ENCODE measurements around the gene GRIA3. TPM values are rescaled to one million over a fixed set of nuclear protein-coding genes. Genes with fewer than 3 reads are reported as not detected.

The GRIA3 gene
- total and polyA plus RNA-seq, 9 donors = 1.2 to 11.2 (median 4.2) TPM

DNA sequence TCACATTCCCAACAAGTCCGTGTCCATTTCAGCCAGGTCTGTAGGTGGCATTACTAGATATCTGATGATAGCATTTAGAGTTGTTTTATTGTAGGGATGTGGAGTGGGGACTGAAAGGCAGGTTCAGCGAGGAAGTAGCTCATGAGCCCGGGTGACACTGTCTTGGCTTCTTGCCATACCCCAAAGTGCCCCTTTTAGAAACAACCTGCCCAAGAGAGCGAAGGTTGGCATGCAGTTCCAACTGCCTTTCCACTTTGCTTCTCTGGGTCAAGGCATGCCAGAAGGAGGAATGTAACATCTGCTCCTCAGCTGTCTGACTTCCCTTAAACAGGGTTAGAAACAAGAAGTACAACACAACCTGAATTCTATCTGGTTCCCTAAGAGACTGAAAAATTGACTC is 9.0 kb downstream of the GRIA3 start:
- WGBS, 3 donors = 65 to 68% (median 68%) methylated on average over 4 of the region's 4 CpGs
- H3K27ac ChIP-seq = no peak overlapping the region
- no peaks in the 10 kb centered on the region for H3K9me3 ChIP-seq
- no peak for TF ChIP-seq POLR2A (IDR thresholded peaks at IDR 0.05)
- TF ChIP-seq, protein P1, sequence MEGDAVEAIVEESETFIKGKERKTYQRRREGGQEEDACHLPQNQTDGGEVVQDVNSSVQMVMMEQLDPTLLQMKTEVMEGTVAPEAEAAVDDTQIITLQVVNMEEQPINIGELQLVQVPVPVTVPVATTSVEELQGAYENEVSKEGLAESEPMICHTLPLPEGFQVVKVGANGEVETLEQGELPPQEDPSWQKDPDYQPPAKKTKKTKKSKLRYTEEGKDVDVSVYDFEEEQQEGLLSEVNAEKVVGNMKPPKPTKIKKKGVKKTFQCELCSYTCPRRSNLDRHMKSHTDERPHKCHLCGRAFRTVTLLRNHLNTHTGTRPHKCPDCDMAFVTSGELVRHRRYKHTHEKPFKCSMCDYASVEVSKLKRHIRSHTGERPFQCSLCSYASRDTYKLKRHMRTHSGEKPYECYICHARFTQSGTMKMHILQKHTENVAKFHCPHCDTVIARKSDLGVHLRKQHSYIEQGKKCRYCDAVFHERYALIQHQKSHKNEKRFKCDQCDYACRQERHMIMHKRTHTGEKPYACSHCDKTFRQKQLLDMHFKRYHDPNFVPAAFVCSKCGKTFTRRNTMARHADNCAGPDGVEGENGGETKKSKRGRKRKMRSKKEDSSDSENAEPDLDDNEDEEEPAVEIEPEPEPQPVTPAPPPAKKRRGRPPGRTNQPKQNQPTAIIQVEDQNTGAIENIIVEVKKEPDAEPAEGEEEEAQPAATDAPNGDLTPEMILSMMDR (IDR thresholded peaks at IDR 0.05) = no peak
- no peak for TF ChIP-seq EP300 (IDR thresholded peaks at IDR 0.05)
- intact Hi-C loops (cut with DNase I) = no loop called here
- no peaks in the 10 kb centered on the region for H3K4me1 ChIP-seq (ENCODE audit: insufficient read depth)
- H3K27me3 ChIP-seq = no peaks in the 10 kb centered on the region
- no peak overlapping the region for H3K4me3 ChIP-seq
- no peaks in the 10 kb centered on the region for H3K36me3 ChIP-seq
- no peak for DNase-seq

DNA sequence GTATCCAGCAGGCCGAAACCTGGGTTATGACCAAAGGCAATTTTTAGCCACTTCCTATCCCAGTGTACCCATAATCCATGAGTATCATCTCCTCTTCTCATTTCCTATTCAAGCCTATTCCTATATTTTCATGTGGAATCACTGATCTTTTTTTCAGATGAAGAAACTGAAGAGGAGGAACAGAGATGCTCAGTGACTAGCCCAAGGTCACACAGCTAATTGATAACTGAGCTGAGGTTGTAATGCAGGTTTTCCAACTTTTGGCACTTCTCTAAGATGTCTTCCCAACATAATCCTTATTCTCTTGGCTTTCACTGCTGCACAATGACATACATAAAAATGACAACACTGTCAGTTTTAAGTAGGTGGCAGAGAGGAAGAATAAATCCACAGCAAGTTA is 15.3 kb downstream of the GRIA3 start:
- Histone ChIP-seq H3K4me3 (no peak overlapping the region), H3K4me1 (ENCODE audit: insufficient read depth) (no peaks in the 10 kb centered on the region), H3K9me3 (no peaks in the 10 kb centered on the region), H3K36me3 (no peaks in the 10 kb centered on the region), H3K27me3 (no peaks in the 10 kb centered on the region), H3K27ac (no peak overlapping the region)
- TF ChIP-seq, protein P1 (IDR thresholded peaks at IDR 0.05) = no peak
- 80 to 92% (median 89%) methylated on average over 1 of the region's 1 CpG for WGBS, 3 donors
- intact Hi-C loops (cut with DNase I) = no loop called here
- DNase-seq = no peak

DNA sequence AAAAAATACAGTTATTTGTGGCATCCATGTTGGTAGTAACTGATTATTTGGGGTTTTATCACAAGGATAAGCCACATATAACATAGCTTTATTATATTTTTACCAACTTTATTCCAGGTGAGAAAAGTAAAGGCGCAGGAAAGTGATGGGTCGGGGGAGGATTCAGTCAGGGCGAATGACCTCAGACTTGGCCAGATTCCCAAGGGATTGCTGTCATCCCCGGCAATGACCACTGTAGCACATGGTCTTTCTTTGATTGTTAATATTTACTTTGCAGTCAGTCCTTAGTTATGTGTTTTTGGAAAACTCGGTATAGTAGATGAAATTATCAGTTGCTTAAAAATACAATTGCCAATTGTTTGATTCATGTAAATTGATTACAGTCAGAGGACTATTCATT is 17.6 kb downstream of the GRIA3 start:
- whole genome bisulfite sequencing, 3 donors = 38 to 62% (median 59%) methylated on average over 5 of the region's 5 CpGs
- TF ChIP-seq, protein P1 (IDR thresholded peaks at IDR 0.05) = no peak
- TF ChIP-seq POLR2A (IDR thresholded peaks at IDR 0.05) (no peak), EP300 (IDR thresholded peaks at IDR 0.05) (no peak)
- Histone ChIP-seq H3K27ac (no peak overlapping the region), H3K4me3 (no peak overlapping the region), H3K36me3 (no peaks in the 10 kb centered on the region), H3K4me1 (ENCODE audit: insufficient read depth) (no peaks in the 10 kb centered on the region), H3K9me3 (no peaks in the 10 kb centered on the region), H3K27me3 (no peaks in the 10 kb centered on the region)
- intact Hi-C loops (cut with DNase I) = no loop called here
- DNase-seq = no peak

DNA sequence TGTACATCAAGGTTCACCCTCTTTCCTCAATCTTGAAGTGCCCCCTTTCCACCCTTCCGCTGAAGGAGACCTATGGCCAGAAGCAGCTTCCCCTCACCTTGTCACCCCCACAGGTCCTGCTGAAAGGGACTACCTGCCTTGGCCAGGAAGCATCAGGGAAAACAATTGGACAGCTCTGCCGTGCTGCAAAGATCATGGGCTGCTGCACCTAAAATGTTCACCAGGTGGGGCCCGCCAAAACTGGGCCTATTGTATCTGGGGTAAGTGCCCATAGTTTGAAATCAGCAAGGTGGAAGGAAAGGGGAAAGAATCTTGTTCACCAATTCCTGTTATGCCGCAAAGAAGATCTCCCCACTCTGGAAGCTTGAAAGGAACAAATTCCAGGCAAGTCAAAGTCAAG is 18.4 kb downstream of the GRIA3 start:
- no peaks in the 10 kb centered on the region for H3K36me3 ChIP-seq
- no peaks in the 10 kb centered on the region for H3K27me3 ChIP-seq
- no peak for TF ChIP-seq EP300 (IDR thresholded peaks at IDR 0.05)
- TF ChIP-seq, protein P1 (IDR thresholded peaks at IDR 0.05) = no peak
- TF ChIP-seq POLR2A (IDR thresholded peaks at IDR 0.05) = no peak
- H3K27ac ChIP-seq = no peak overlapping the region
- H3K4me1 ChIP-seq (ENCODE audit: insufficient read depth) = no peaks in the 10 kb centered on the region
- no peak overlapping the region for H3K4me3 ChIP-seq
- DNase-seq = no peak
- 74 to 83% (median 82%) methylated on average over 4 of the region's 4 CpGs for WGBS, 3 donors
- H3K9me3 ChIP-seq = no peaks in the 10 kb centered on the region
- intact Hi-C loops (cut with DNase I) = no loop called here

DNA sequence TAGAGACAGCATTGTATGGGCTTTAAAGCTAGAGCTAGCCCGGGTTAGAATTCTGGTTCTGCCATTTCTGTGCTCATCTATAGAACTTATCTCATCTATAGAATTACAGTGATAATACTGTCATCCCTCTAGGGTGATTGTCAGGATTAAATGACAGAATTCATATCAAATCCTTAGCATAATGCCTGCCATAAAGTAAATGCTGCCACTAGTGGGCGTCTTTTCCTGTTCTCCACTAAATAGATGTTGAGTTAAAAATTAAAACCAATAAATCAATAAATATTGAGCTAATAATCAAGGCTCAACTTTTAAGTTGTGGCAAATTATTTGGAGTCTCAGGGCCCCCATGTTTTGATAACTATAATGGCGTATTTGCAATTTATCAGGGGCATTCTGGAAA is 19.7 kb downstream of the GRIA3 start:
- intact Hi-C loops (cut with DNase I) = no loop called here

More for the DNA sequence above, 19.7 kb downstream of the GRIA3 start:
- no peak for DNase-seq
- Histone ChIP-seq H3K4me1 (ENCODE audit: insufficient read depth) (no peaks in the 10 kb centered on the region), H3K9me3 (no peaks in the 10 kb centered on the region), H3K27me3 (no peaks in the 10 kb centered on the region), H3K27ac (no peak overlapping the region), H3K36me3 (no peaks in the 10 kb centered on the region), H3K4me3 (no peak overlapping the region)
- TF ChIP-seq EP300 (IDR thresholded peaks at IDR 0.05) (no peak), POLR2A (IDR thresholded peaks at IDR 0.05) (no peak)
- TF ChIP-seq, protein P1 (IDR thresholded peaks at IDR 0.05) = no peak
- WGBS, 3 donors = 65 to 74% (median 66%) methylated on average over 3 of the region's 3 CpGs
